Measurements from ENCODE around the gene MRPL40.
"Not testable (repeated sequence)": the region's sequence is repeated elsewhere in the genome, so short reads cannot be mapped to it uniquely, and the experiment has no call there.

The MRPL40 gene

GRCh38 chr22:19442166-19442565 is 9.8 kb downstream of the MRPL40 start:
- DNase-seq (ENCODE audit: low spot score), result no peak

GRCh38 chr22:19443544-19444211 is 11.3 kb downstream of the MRPL40 start:
- DNase-seq (ENCODE audit: low spot score), result no peak

- not testable (repeated sequence) for DNase-seq (ENCODE audit: low spot score)
Observed at GRCh38 chr22:19445279-19445982, 13.1 kb downstream of the MRPL40 start.

GRCh38 chr22:19446603-19447329 is 14.4 kb downstream of the MRPL40 start:
- DNase-seq (ENCODE audit: low spot score), result peak; percentile 2

- DNase-seq (ENCODE audit: low spot score), result peak; percentile 91
Observed at GRCh38 chr22:19447330-19448075, 15.2 kb downstream of the MRPL40 start, which contains the start of gene C22orf39. Gene C22orf39, minus strand, starts transcription at chr22:19447711. Its CDS starts 23 bp downstream, at chr22:19447688.

GRCh38 chr22:19448076-19448607 is 15.8 kb downstream of the MRPL40 start:
- peak; percentile 56 for DNase-seq (ENCODE audit: low spot score)

- DNase-seq (ENCODE audit: low spot score), result no peak
Observed at GRCh38 chr22:19448739-19449421, 16.5 kb downstream of the MRPL40 start.

GRCh38 chr22:19449422-19449767 is 17.1 kb downstream of the MRPL40 start:
- no peak for DNase-seq (ENCODE audit: low spot score)

- no peak for DNase-seq (ENCODE audit: low spot score)
Observed at GRCh38 chr22:19450363-19451175, 18.2 kb downstream of the MRPL40 start.

- DNase-seq (ENCODE audit: low spot score), result no peak
Observed at GRCh38 chr22:19451570-19451969, 19.2 kb downstream of the MRPL40 start.

- DNase-seq (ENCODE audit: low spot score), result no peak
Observed at GRCh38 chr22:19453718-19454117, 21.4 kb downstream of the MRPL40 start.

GRCh38 chr22:19454156-19454555 is 21.8 kb downstream of the MRPL40 start:
- no peak for DNase-seq (ENCODE audit: low spot score)

GRCh38 chr22:19455033-19455432 is 22.7 kb downstream of the MRPL40 start:
- DNase-seq (ENCODE audit: low spot score), result no peak

GRCh38 chr22:19455585-19456370 is 23.4 kb downstream of the MRPL40 start:
- DNase-seq (ENCODE audit: low spot score), result no peak

GRCh38 chr22:19456541-19456940 is 24.2 kb downstream of the MRPL40 start:
- no peak for DNase-seq (ENCODE audit: low spot score)

GRCh38 chr22:19457828-19458428 is 25.6 kb downstream of the MRPL40 start:
- DNase-seq (ENCODE audit: low spot score), result no peak

GRCh38 chr22:19460036-19460435 is 27.7 kb downstream of the MRPL40 start:
- DNase-seq (ENCODE audit: low spot score), result no peak

- no peak for DNase-seq (ENCODE audit: low spot score)
Observed at GRCh38 chr22:19461506-19461905, 29.2 kb downstream of the MRPL40 start.

GRCh38 chr22:19463008-19463407 is 30.7 kb downstream of the MRPL40 start:
- no peak for DNase-seq (ENCODE audit: low spot score)

Measured in SW480 (cell line).